ENCODE measurements around the gene CARF.
"Not testable (repeated sequence)": the region's sequence is repeated elsewhere in the genome, so short reads cannot be mapped to it uniquely, and the experiment has no call there.

The CARF gene

DNA sequence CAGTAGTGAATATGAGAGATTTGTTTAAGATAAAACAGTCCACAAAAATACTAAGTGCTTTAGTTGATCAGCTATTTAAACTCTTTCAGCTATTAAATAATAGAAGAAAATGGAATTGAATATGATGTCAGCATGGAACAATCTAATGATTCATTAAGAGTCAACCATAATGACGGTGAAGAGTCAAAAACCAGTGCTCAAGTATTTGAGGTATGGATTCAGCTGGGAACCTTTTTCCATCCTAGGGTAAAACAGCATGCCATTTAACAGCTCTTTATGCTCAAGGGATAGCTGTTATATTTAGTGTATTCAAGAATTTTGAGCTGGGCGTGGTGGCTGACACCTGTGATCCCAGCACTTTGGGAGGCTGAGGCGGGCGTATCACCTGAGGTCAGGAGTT lies 29.7 kb downstream of the CARF start:
- no peak for DNase-seq

GRCh38 chr2:202944408-202944807 lies 32.3 kb downstream of the CARF start:
- no peak for DNase-seq

DNA sequence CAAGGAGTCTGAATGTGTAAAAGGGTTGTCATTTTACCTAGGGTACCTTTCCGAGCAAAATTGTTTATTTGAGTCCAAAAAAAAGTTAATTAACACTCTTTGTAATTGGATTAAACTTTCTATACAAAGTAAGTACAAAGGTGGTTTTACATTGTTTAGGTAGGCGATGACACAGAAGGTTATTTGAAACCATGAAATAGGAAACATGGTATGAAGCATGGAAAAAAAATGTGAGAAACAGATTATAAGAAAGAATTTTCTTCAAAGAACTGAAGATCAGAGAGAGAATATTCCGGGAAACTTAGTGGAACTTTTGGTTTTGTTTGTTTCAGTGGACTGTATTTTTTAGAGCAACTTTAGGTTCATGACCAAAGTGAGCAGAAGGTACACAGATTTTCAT lies 32.7 kb downstream of the CARF start:
- no peak for DNase-seq

- no peak for DNase-seq
These were observed 33.4 kb downstream of the CARF start for GRCh38 chr2:202945497-202945896.

- not testable (repeated sequence) for DNase-seq
These were observed 37.3 kb downstream of the CARF start for GRCh38 chr2:202949333-202949732.

DNA sequence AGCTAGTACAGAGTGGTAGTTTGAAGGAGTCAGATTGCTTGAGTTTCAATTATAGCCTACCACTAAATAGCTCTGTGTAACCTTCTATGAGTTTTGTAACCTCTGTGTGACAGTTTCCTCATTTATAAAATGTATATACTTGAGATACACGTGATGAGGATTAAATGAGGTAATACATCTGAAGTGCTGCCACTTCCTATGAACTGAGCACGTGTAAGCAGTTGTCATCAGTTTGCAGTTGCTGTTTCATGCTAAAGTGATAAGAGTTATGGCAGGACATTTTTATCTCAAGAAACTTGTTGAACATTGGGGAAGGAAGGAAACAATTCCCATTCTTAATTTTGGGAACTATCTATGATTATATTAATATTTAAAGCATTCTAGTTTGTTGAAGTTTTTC lies 38.5 kb downstream of the CARF start:
- no peak for DNase-seq

- no peak for DNase-seq
These were observed 48.4 kb downstream of the CARF start for GRCh38 chr2:202960524-202960923.

DNA sequence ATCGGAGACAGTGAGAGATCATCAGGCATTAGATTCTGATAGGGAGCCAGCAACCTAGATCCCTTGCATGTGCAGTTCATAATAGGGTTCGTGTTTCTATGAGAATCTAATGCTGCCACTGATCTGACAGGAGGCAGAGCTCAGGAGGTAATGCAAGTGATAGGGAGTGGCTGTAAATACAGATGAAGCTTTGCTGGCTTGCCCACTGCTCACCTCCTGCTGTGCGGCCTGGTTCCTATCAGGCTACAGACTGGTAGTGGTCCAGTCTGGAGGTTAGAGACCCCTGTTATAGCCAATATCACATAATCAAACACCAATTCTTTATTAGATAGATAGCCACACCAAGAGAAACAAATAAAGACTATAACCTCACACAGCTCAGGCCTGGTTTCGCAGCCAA lies 51.6 kb downstream of the CARF start:
- no peak for DNase-seq

DNA sequence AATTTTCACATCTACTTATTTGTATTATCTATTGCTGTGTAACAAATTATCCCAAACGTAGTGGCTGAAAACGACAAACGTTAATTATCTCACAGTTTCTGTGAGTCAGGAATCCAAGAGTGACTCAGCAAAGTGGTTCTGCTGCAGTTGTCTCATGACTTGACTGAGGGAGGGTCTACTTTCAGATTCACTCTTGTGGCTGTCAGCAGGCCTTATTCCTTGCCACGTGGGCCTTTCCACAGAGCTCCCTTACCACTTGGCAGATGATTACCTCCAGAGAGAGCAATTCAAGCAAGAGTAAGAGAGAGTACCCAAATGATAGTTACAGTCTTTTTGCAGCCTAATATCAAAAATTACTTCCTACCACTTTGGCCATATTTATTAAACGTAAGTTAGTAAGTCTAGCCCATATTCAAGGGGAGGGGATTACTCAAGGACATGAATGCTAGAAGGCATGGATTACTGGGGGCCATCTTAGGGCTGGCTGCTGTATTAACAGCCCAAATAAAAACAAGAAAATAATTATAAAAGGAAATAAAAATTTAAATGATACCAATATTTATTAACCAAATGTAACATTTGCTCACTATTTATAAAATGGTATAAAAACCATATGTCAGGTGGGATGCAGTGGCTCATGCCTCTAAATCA lies 53.9 kb downstream of the CARF start:
- no peak for DNase-seq

DNA sequence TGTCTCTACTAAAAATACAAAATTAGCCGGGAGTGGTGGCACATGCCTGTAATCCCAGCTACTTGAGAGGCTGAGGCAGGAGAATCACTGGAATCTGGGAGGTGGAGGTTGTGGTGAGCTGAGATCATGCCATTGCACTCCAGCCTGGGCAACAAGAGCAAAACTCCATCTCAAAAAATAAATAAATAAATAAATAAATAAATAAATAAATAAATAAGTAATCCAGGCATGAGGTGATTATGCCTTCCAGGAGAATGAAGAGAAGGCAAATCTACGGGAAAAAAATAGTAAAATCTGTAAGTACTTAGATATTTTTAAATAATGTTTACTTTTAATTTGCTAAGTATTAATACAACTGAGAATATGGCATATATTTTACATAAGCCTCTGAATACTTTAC lies 57.3 kb downstream of the CARF start:
- not testable (repeated sequence) for DNase-seq

DNA sequence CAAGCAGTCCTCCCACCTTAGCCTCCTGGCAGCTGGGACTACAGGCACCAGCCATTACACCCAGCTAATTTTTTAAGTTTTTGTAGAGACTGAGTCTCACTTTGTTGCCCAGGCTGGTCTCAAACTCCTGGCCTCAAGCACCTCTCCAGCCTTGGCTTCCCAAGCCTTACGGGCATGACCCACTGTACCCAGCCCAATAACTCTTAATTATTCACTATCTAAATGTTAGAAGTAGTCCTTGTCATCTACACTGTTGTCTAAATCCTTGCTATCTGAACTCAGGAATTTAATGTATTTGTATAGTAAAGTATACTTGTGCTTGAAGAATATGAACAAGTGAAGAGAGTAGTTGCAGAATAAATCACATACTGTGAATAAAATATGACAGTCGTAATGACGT lies 64.7 kb downstream of the CARF start:
- no peak for DNase-seq

GRCh38 chr2:202982779-202983491 lies 70.9 kb downstream of the CARF start:
- no peak for DNase-seq

- no peak for DNase-seq
These were observed 77.7 kb downstream of the CARF start for GRCh38 chr2:202989749-202990148.

DNA sequence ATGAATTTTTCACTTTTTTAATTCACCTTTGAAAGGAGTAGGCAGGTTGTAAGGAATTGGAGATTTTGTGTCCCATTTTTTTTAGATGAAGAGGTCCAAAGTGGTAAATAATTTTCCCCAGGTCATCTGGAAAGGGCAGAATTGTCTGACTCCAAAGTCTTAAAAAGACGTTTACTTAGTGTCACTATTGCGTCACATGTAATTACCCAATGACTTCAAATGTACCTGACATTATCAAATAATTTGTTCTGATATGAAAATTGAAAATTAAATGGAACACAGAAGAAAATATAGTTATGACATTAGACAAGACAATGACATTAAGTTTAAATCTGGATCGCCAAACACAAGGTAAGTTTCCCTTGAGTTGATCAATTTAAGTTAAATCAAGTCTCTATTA lies 78.4 kb downstream of the CARF start:
- no peak for DNase-seq

DNA sequence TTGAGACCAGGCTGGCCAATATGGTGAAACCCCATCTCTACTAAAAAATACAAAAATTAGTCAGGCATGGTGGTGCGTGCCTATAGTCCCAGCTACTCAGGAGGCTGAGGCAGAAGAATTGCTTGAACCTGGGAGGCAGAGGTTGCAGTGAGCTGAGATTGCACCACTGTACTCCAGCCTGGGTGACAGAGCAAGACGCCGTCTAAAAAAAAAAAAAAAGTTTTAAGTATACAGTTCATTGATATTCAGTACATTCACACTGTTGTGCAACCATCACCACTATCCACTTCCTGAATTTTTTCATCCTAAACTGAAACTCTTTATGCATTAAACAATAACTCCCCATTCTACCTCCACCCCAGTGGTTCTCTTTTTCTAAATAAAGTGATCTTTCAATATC lies 85.0 kb downstream of the CARF start:
- not testable (repeated sequence) for DNase-seq

GRCh38 chr2:203002054-203002821 lies 90.2 kb downstream of the CARF start:
- DNase-seq, result no peak

DNA sequence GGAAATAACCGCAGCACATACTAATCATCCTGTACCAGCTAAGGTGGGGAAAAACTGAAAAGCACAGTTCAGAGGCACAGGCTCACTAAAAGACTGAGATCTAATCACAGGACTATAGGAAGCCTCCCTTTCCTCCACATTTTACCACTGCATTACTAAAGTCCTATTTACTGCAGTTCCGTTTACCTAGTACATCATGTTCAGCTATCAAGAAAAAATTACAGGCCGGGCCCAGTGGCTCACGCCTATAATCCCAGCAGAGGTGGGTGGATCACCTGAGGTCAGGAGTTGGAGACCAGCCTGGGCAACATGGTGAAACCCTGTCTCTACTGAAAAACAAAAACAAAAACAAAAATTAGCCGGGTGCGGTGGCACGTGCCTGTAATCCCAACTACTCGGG lies 91.6 kb downstream of the CARF start:
- no peak for DNase-seq

GRCh38 chr2:203014456-203015199 lies 102.6 kb downstream of the CARF start, which contains the start of gene NBEAL1:
Gene NBEAL1 (plus strand): TSS chr2:203014875. CDS start chr2:203016385, 1,510 bp downstream.
- DNase-seq, result peak; percentile 92

- no peak for DNase-seq
These were observed 104.6 kb downstream of the CARF start for GRCh38 chr2:203016716-203017115.

GRCh38 chr2:203018181-203018580 lies 106.1 kb downstream of the CARF start:
- DNase-seq, result no peak

DNA sequence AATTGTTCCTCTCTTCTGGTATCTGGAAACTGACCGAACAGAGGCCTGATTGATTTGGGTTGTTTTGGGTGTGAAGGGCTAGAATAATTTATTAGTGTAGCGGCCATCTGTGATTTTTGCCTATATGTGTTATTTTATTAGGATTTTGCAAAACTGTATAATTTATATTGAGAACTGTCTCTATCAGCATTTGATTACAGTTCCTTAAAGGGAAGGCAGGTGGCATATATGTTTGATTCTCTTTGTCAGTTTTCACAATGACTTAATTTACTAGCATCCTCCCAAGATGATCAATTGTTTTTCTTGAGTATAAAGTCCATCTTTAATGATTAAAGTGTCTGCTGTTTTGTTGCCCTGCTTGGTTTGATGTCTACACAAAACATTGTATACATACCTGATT lies 107.1 kb downstream of the CARF start:
- no peak for DNase-seq

DNA sequence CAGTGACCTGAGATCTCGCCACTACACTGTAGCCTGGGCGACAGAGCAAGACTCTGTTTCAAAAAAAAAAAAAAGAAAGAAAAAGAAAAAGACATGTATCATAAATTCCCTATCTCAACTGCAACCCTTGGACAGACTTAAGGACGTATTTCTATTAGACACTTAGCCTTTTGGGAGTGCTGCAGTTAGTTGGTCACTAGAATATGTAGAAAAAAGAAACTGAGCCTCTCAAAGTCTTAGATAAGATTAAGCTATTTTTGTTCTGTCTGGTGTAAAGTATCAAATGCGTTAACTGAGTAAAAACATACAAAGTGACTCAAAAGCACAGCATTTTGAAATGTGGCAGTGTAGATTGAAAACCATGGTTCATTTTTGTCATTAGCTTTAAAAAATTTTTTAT lies 109.9 kb downstream of the CARF start:
- no peak for DNase-seq

GRCh38 chr2:203022751-203023150 lies 110.7 kb downstream of the CARF start:
- no peak for DNase-seq
